ENCODE measurements around the gene PARN. TPM values are rescaled to one million over a fixed set of nuclear protein-coding genes. Genes with fewer than 3 reads are reported as not detected.

PARN gene
- total RNA-seq, 2 experiments from 2014 or later: 27.4 to 28.2 TPM

DNA sequence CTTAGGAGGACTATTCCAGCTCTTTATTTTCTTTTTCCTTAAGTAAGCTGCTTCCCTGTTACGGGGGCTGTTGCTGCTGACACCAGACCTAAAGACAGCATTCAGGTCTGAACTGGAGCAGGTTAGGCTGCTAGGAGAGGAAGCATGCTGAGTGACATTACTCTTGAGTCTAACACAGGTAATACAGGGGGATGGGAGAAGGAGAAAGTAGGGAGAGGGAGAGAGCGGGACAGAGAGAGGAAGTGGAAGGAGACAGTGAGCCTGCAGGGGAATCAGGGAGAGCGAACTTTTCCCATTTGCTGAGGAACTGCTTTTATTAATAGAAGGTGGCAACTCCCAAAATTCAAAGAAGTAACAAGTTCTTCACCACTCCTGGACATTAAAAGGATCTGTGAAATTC, 130.9 kb downstream of the PARN start:
- Histone ChIP-seq H3K4me1 (ENCODE audit: insufficient read depth, low read length) (no peaks in the 10 kb centered on the region), H3K36me3 (ENCODE audit: insufficient read depth, low read length) (no peaks in the 10 kb centered on the region), H3K27me3 (ENCODE audit: control insufficient read depth in 1 of 2, insufficient read depth in 2 of 2, low read length in 2 of 2) (no peaks in the 10 kb centered on the region), H3K27ac (ENCODE audit: low read depth in 1 of 2, low read length in 2 of 2) (no peak overlapping the region), H3K4me3 (ENCODE audit: low read length) (no peak overlapping the region), H3K9me3 (ENCODE audit: control insufficient read depth in 1 of 2, insufficient read depth in 1 of 2, low read length in 2 of 2) (no peaks in the 10 kb centered on the region)
- peaks cover 14% of the 10 kb centered on the region for H3K4me1 Mint-ChIP-seq (ENCODE audit: low read depth)
- H3K36me3 Mint-ChIP-seq (ENCODE audit: low read depth): peaks cover 8% of the 10 kb centered on the region
- ChIA-PET CTCF (no interaction called here), POLR2A (no interaction called here)
- TF ChIP-seq, protein P1, sequence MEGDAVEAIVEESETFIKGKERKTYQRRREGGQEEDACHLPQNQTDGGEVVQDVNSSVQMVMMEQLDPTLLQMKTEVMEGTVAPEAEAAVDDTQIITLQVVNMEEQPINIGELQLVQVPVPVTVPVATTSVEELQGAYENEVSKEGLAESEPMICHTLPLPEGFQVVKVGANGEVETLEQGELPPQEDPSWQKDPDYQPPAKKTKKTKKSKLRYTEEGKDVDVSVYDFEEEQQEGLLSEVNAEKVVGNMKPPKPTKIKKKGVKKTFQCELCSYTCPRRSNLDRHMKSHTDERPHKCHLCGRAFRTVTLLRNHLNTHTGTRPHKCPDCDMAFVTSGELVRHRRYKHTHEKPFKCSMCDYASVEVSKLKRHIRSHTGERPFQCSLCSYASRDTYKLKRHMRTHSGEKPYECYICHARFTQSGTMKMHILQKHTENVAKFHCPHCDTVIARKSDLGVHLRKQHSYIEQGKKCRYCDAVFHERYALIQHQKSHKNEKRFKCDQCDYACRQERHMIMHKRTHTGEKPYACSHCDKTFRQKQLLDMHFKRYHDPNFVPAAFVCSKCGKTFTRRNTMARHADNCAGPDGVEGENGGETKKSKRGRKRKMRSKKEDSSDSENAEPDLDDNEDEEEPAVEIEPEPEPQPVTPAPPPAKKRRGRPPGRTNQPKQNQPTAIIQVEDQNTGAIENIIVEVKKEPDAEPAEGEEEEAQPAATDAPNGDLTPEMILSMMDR (IDR thresholded peaks at IDR 0.05): no peak
- H3K27ac Mint-ChIP-seq: no peak overlapping the region
- H3K27me3 Mint-ChIP-seq: no peaks in the 10 kb centered on the region
- DNase-seq (no peak), ATAC-seq (ENCODE audit: poor library complexity) (no peak)
- no peaks in the 10 kb centered on the region for H3K9me3 Mint-ChIP-seq
- H3K4me3 Mint-ChIP-seq: no peak overlapping the region
- intact Hi-C loops (cut with DNase I, micrococcal nuclease): no loop called here

DNA sequence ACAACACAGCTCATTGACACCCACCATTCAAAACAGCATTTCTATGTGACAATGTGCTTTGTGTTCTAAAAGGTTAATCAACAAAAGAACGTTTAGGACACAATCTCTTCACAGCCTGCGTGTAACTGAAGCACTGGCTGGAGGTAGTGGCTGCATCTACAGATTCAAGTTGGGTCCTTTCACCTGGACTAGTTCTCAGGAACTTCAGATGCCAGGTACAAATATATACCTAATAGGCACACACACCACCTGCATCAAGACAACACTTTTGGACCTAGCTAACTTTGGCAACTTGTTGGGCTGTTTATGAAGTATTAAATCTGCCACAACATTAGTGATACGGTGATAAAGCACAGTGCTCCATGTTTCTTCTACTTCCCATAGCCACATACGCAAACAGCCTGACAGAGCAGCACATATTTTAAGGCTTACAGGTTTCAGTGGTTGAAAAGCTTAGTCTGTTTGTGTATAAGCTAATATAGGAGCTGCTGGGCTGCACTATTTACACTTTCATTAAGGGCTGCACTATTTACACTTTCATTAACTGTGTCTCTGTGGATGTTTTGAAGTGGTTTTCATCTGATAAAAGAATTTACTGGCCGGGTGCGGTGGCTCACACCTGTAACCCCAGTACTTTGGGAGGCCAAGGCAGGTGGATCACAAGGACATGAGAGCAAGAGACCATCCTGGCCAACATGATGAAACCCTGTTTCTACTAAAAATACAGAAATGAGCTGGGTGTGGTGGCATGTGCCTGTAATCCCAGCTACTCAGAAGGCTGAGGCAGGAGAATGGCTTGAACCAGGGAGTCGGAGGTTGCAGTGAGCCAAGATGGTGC, 132.6 kb downstream of the PARN start:
- ChIA-PET CTCF (no interaction called here), POLR2A (no interaction called here)
- no peak for ATAC-seq (ENCODE audit: poor library complexity)
- no peaks in the 10 kb centered on the region for H3K9me3 Mint-ChIP-seq
- Histone ChIP-seq H3K27ac (ENCODE audit: low read depth in 1 of 2, low read length in 2 of 2) (no peak overlapping the region), H3K4me1 (ENCODE audit: insufficient read depth, low read length) (peaks cover 7% of the 10 kb centered on the region), H3K9me3 (ENCODE audit: control insufficient read depth in 1 of 2, insufficient read depth in 1 of 2, low read length in 2 of 2) (no peaks in the 10 kb centered on the region), H3K27me3 (ENCODE audit: control insufficient read depth in 1 of 2, insufficient read depth in 2 of 2, low read length in 2 of 2) (no peaks in the 10 kb centered on the region), H3K4me3 (ENCODE audit: low read length) (no peak overlapping the region), H3K36me3 (ENCODE audit: insufficient read depth, low read length) (no peaks in the 10 kb centered on the region)
- TF ChIP-seq, protein P1 (IDR thresholded peaks at IDR 0.05): no peak
- no peak for DNase-seq
- H3K36me3 Mint-ChIP-seq (ENCODE audit: low read depth): peaks cover 10% of the 10 kb centered on the region
- H3K27ac Mint-ChIP-seq: no peak overlapping the region
- H3K4me3 Mint-ChIP-seq: no peak overlapping the region
- H3K27me3 Mint-ChIP-seq: no peaks in the 10 kb centered on the region
- intact Hi-C loops (cut with DNase I, micrococcal nuclease): no loop called here
- peaks cover 25% of the 10 kb centered on the region for H3K4me1 Mint-ChIP-seq (ENCODE audit: low read depth)

DNA sequence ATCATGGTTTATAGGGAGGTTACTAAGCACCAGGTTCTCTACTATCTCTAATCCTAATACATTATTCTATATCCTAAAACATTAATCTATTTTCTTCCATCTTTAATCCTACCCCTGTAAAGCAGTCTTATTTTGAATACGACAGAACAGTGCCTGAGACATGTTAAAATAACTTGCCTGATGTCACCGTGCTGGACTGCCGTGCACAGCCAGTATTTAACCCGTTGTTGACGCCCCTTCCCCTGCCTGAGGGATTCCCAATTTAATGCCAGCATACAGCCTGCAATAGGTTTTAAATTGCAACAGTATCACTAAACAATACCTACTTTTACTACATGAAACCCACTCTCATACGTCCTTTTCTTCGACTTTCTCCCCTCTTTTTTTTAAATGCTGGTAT, 133.3 kb downstream of the PARN start:
- ATAC-seq (ENCODE audit: poor library complexity) (no peak), DNase-seq (no peak)
- H3K9me3 ChIP-seq (ENCODE audit: control insufficient read depth in 1 of 2, insufficient read depth in 1 of 2, low read length in 2 of 2): no peaks in the 10 kb centered on the region
- no peaks in the 10 kb centered on the region for H3K27me3 Mint-ChIP-seq
- H3K4me3 Mint-ChIP-seq: no peak overlapping the region
- TF ChIP-seq, protein P1 (IDR thresholded peaks at IDR 0.05): no peak
- no peak overlapping the region for H3K27ac Mint-ChIP-seq
- H3K36me3 ChIP-seq (ENCODE audit: insufficient read depth, low read length): no peaks in the 10 kb centered on the region
- H3K27ac ChIP-seq (ENCODE audit: low read depth in 1 of 2, low read length in 2 of 2): no peak overlapping the region
- H3K4me1 ChIP-seq (ENCODE audit: insufficient read depth, low read length): peaks cover 11% of the 10 kb centered on the region
- ChIA-PET CTCF (no interaction called here), POLR2A (no interaction called here)
- no peaks in the 10 kb centered on the region for H3K27me3 ChIP-seq (ENCODE audit: control insufficient read depth in 1 of 2, insufficient read depth in 2 of 2, low read length in 2 of 2)
- no peak overlapping the region for H3K4me3 ChIP-seq (ENCODE audit: low read length)
- intact Hi-C loops (cut with DNase I, micrococcal nuclease): no loop called here
- peaks cover 10% of the 10 kb centered on the region for H3K36me3 Mint-ChIP-seq (ENCODE audit: low read depth)
- no peaks in the 10 kb centered on the region for H3K9me3 Mint-ChIP-seq
- peaks cover 31% of the 10 kb centered on the region for H3K4me1 Mint-ChIP-seq (ENCODE audit: low read depth)

Data from CD4-positive, alpha-beta T cell (primary cell).